HCT116 (cell line): ENCODE measurements around the gene RAET1E. TPM values are rescaled to one million over a fixed set of nuclear protein-coding genes. Genes with fewer than 3 reads are reported as not detected.

Source experiments
- ATAC-seq: fragments of 200-7000 bp; cut with Tn5 transposase; 2 replicates; pipeline ENCODE4 v1.9.1; 2020; ENCODE audit warnings: mild to moderate bottlenecking, moderate library complexity
- BruUV-seq: library from RNA; stranded (reverse); fragments of 400-500 nt; replicated peaks from 2 replicates; lab custom pipeline; 2021; lab: Mats Ljungman, UMichigan
- CTCF ChIA-PET: fragments of 300-600 bp; sonication (Branson Sonifier 250); formaldehyde crosslinking; loops from one replicate; lab custom pipeline; 2021; ENCODE audit warnings: antibody characterized with exemption; lab: Charles Lee
- POLR2A ChIA-PET: fragments of 300-600, 350-600 bp; sonication (Branson Sonifier 250); formaldehyde crosslinking; loops from one replicate; lab custom pipeline; 2021; ENCODE audit warnings: antibody characterized with exemption; lab: Charles Lee
- RAD21 ChIA-PET, 2 experiments: fragments of 300-600 bp; sonication (Branson Sonifier 250); formaldehyde crosslinking; loops; one replicate each; lab custom pipeline; 2023; ENCODE audit warnings: low total read pairs in 2 of 2; ENCODE audit not compliant: uncharacterized antibody in 2 of 2, unreplicated experiment in 2 of 2, low non-redundant PET in 1 of 2; lab: Charles Lee
- DNase-seq: peaks from one replicate; pipeline ENCODE4 v3.0.0-alpha.2; 2010; ENCODE audit warnings: low read depth, low spot score
- H2AFZ ChIP-seq: fragments of 200-600 bp; shearing (Covaris generic), sonication (generic); 2 replicates; pipeline ENCODE4 v1.6.1; 2017; ENCODE audit warnings: low read depth, mixed run types, mixed read lengths, antibody characterized with exemption, low read length; ENCODE audit not compliant: poor library complexity, severe bottlenecking
- H3K27ac ChIP-seq: 2 replicates; pipeline ENCODE4 v1.5.1; 2012; ENCODE audit warnings: low read depth, low read length
- H3K27me3 ChIP-seq: fragments of 200-600 bp; sonication (generic); 2 replicates; pipeline ENCODE4 v1.6.1; 2016; ENCODE audit warnings: mixed run types, low read length, mixed read lengths; ENCODE audit not compliant: insufficient read depth
- H3K36me3 ChIP-seq, 2 experiments: fragments of 200-500 bp in 1 of 2; fragments of 200-600 bp in 1 of 2; sonication (Bioruptor generic) in 1 of 2; sonication (generic) in 1 of 2; 2 replicates each; pipeline versions ENCODE4 v1.5.1 to v1.6.1; 2014 to 2016; ENCODE audit warnings: low read length in 2 of 2, inconsistent platforms in 1 of 2, mixed read lengths in 1 of 2, mixed run types in 1 of 2; ENCODE audit not compliant: insufficient read depth in 2 of 2, control insufficient read depth in 1 of 2
- H3K4me1 ChIP-seq, 2 experiments: fragments of 200-600 bp in 1 of 2; sonication (generic) in 1 of 2; 2 replicates each; pipeline versions ENCODE4 v1.5.1 to v1.6.1; 2012 to 2017; ENCODE audit warnings: low read length in 2 of 2, inconsistent platforms in 1 of 2, mild to moderate bottlenecking in 1 of 2, mixed read lengths in 1 of 2, mixed run types in 1 of 2, moderate library complexity in 1 of 2; ENCODE audit not compliant: insufficient read depth in 2 of 2, control insufficient read depth in 1 of 2
- H3K4me2 ChIP-seq: fragments of 200-600 bp; sonication (generic); 2 replicates; pipeline ENCODE4 v1.6.1; 2017; ENCODE audit warnings: mixed run types, low read length, mixed read lengths
- H3K4me3 ChIP-seq, 2 experiments: fragments of 200-600 bp in 1 of 2; sonication (generic) in 1 of 2; replicated peaks in 1 of 2; 2 replicates each; pipeline ENCODE4 v1.5.1; 2011 to 2016; ENCODE audit warnings: low read length in 2 of 2, control low read depth in 1 of 2, low read depth in 1 of 2, mild to moderate bottlenecking in 1 of 2, mixed read lengths in 1 of 2, mixed run types in 1 of 2
- H3K79me2 ChIP-seq: fragments of 200-600 bp; sonication (generic); 2 replicates; pipeline ENCODE4 v1.6.1; 2017; ENCODE audit warnings: mild to moderate bottlenecking, mixed run types, low read length, moderate library complexity, mixed read lengths; ENCODE audit not compliant: insufficient read depth
- H3K9ac ChIP-seq: fragments of 200-600 bp; sonication (generic); 2 replicates; pipeline ENCODE4 v1.6.1; 2016; ENCODE audit warnings: low read length, mixed read lengths
- H3K9me2 ChIP-seq: fragments of 200-600 bp; sonication (generic), shearing (Covaris generic); 2 replicates; pipeline ENCODE4 v1.6.1; 2017; ENCODE audit warnings: mixed run types, mild to moderate bottlenecking, moderate library complexity; ENCODE audit not compliant: insufficient read depth
- H3K9me3 ChIP-seq, 2 experiments: fragments of 200-500 bp in 1 of 2; fragments of 200-600 bp in 1 of 2; sonication (Bioruptor generic) in 1 of 2; sonication (generic) in 1 of 2; 2 replicates each; pipeline ENCODE4 v1.6.1; 2014 to 2017; ENCODE audit warnings: low read length in 2 of 2, mixed read lengths in 2 of 2, inconsistent platforms in 1 of 2, low read depth in 1 of 2, mild to moderate bottlenecking in 1 of 2, mixed run types in 1 of 2, moderate library complexity in 1 of 2; ENCODE audit not compliant: control insufficient read depth in 1 of 2, insufficient read depth in 1 of 2
- H4K20me1 ChIP-seq: fragments of 200-600 bp; sonication (generic), shearing (Covaris generic); 2 replicates; pipeline ENCODE4 v1.6.1; 2017; ENCODE audit warnings: mixed run types, mild to moderate bottlenecking, moderate library complexity; ENCODE audit not compliant: insufficient read depth
- CBX3 ChIP-seq: IDR thresholded peaks from 2 replicates; pipeline ENCODE4 v1.6.1; 2012; ENCODE audit warnings: low read depth
- CTCF ChIP-seq, 3 experiments: fragments of 200-600 bp in 1 of 3; sonication (generic) in 1 of 3; IDR thresholded peaks in 2 of 3; conservative IDR thresholded peaks in 1 of 3; 2 replicates each; pipeline ENCODE4 v1.5.1; 2012 to 2017; ENCODE audit warnings: low read depth in 2 of 3, low read length in 2 of 3, antibody characterized with exemption in 1 of 3, borderline replicate concordance in 1 of 3, control low read depth in 1 of 3, mild to moderate bottlenecking in 1 of 3, mixed read lengths in 1 of 3, mixed run types in 1 of 3, moderate library complexity in 1 of 3; ENCODE audit not compliant: insufficient read depth in 1 of 3
- ELF1 ChIP-seq: IDR thresholded peaks from 2 replicates; pipeline ENCODE4 v1.6.1; 2012; ENCODE audit warnings: low read depth, borderline replicate concordance
- FOSL1 ChIP-seq: IDR thresholded peaks from 2 replicates; pipeline ENCODE4 v1.6.1; 2012; ENCODE audit warnings: low read depth
- SIN3A ChIP-seq: IDR thresholded peaks from 2 replicates; pipeline ENCODE4 v1.6.1; 2012; ENCODE audit warnings: low read depth
- SP1 ChIP-seq: IDR thresholded peaks from 2 replicates; pipeline ENCODE4 v1.6.1; 2012; ENCODE audit warnings: low read depth
- SRF ChIP-seq: IDR thresholded peaks from 2 replicates; pipeline ENCODE4 v1.6.1; 2012; ENCODE audit warnings: low read depth
- ZBTB33 ChIP-seq: IDR thresholded peaks from 2 replicates; pipeline ENCODE4 v1.6.1; 2011; ENCODE audit warnings: mild to moderate bottlenecking, low read length, moderate library complexity; ENCODE audit not compliant: insufficient replicate concordance; ENCODE audit errors: extremely low read depth
- ZFX ChIP-seq: fragments of 450-650 bp; IDR thresholded peaks from 2 replicates; pipeline ENCODE4 v1.6.1; 2017
- ZNF274 ChIP-seq: fragments of 200-500 bp; sonication (Bioruptor generic); IDR thresholded peaks from 2 replicates; pipeline ENCODE4 v1.6.1; 2014; ENCODE audit warnings: mild to moderate bottlenecking, low read depth, low read length, inconsistent platforms
- intact Hi-C: fragments of 100-400 bp; cut with micrococcal nuclease; formaldehyde crosslinking; loops from 2 replicates; pipeline ENCODE4 v1.10.0; 2022
- total RNA-seq: library from RNA; stranded (reverse); gene quantifications from one replicate; pipeline ENCODE4 v1.2.1, GENCODE V29; 2021; ENCODE audit not compliant: unreplicated experiment
- TF ChIP-seq, protein P1 (sequence below): IDR thresholded peaks from 2 replicates; pipeline ENCODE4 v1.6.1; 2012
- TF ChIP-seq, protein P2 (sequence below): IDR thresholded peaks from 2 replicates; pipeline ENCODE4 v1.6.1; 2012

RAET1E gene
- total RNA-seq, 1 experiment from 2014 or later: 3.9 TPM

GRCh38 chr6:149901444-149902140, 3.7 kb upstream of the RAET1E start:
- ChIA-PET POLR2A (interaction anchor here (0.9 kb wide), 1 partner anchor 16 kb away, joined by 3 read pairs; no protein-coding TSS in a partner anchor), RAD21 (interaction anchor here in 1 of 2 experiments (1.0 kb wide), 1 partner anchor 61 kb away, joined by 3 read pairs; no protein-coding TSS in a partner anchor), CTCF (no interaction called here)
- H3K9ac ChIP-seq: no peak overlapping the region
- H3K79me2 ChIP-seq: no peaks in the 10 kb centered on the region
- no peak overlapping the region for H3K4me3 ChIP-seq
- no peaks in the 10 kb centered on the region for H3K9me3 ChIP-seq
- H3K27ac ChIP-seq: no peak overlapping the region
- no peaks in the 10 kb centered on the region for H3K27me3 ChIP-seq
- DNase-seq (no peak), ATAC-seq (no peak)
- H3K9me2 ChIP-seq: no peaks in the 10 kb centered on the region
- H4K20me1 ChIP-seq: no peaks in the 10 kb centered on the region
- no TSS peak for BruUV-seq
- H3K36me3 ChIP-seq: no peaks in the 10 kb centered on the region
- intact Hi-C loops: no loop called here
- H3K4me1 ChIP-seq: peaks cover 19% of the 10 kb centered on the region in 2 experiments
- TF ChIP-seq FOSL1: no peak
- TF ChIP-seq, protein P1, sequence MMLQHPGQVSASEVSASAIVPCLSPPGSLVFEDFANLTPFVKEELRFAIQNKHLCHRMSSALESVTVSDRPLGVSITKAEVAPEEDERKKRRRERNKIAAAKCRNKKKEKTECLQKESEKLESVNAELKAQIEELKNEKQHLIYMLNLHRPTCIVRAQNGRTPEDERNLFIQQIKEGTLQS: no peak
- TF ChIP-seq ZFX: no peak
- no peak for TF ChIP-seq ELF1
- no peak for TF ChIP-seq SIN3A
- TF ChIP-seq, protein P2, sequence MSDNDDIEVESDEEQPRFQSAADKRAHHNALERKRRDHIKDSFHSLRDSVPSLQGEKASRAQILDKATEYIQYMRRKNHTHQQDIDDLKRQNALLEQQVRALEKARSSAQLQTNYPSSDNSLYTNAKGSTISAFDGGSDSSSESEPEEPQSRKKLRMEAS: no peak
- TF ChIP-seq SP1: no peak
- no peak for TF ChIP-seq CTCF (IDR thresholded peaks at IDR 0.05 in 2 of 3, conservative IDR thresholded peaks at IDR 0.05 in 1 of 3; ENCODE audit: borderline replicate concordance in 1 of 3, insufficient read depth in 1 of 3, low read depth in 2 of 3, low read length in 2 of 3)
- TF ChIP-seq CBX3: no peak
- no peak for TF ChIP-seq ZNF274
- TF ChIP-seq ZBTB33: no peak
- TF ChIP-seq SRF: no peak
- H3K4me2 ChIP-seq: no peak overlapping the region
- H2AFZ ChIP-seq: no peak overlapping the region
